Measurements from ENCODE around the gene KBTBD12.

KBTBD12 gene

GRCh38 chr3:128014548-128014947 is 99.5 kb downstream of the KBTBD12 start:
- no peak for DNase-seq (ENCODE audit: low spot score)

GRCh38 chr3:128016502-128016901 is 101.5 kb downstream of the KBTBD12 start:
- no peak for DNase-seq (ENCODE audit: low spot score)

GRCh38 chr3:128021768-128022372 is 106.8 kb downstream of the KBTBD12 start:
- no peak for DNase-seq (ENCODE audit: low spot score)

GRCh38 chr3:128033102-128033501 is 118.1 kb downstream of the KBTBD12 start:
- DNase-seq (ENCODE audit: low spot score) = no peak

GRCh38 chr3:128036119-128036518 is 121.1 kb downstream of the KBTBD12 start:
- no peak for DNase-seq (ENCODE audit: low spot score)

Measured in AG08396 (cell line).